Renal cortex interstitium (tissue), 11 donors: Measurements from ENCODE around the gene LRMDA. TPM values are rescaled to one million over a fixed set of nuclear protein-coding genes. Genes with fewer than 3 reads are reported as not detected.

Experiments used
- DNase-seq, 11 donors: peaks; one replicate each; pipeline ENCODE4 v3.0.0-alpha.2; 2013; ENCODE audit warnings: low read depth in 9 of 11, low spot score in 4 of 11; ENCODE audit errors: extremely low read depth in 1 of 11
- polyA plus RNA-seq, 3 donors: library from polyadenylated mRNA; unstranded; fragments of 120-200 nt; gene quantifications; one replicate each; pipeline ENCODE4 v1.2.1, GENCODE V29; 2013; ENCODE audit not compliant: insufficient read length in 3 of 3

Gene LRMDA
- polyA plus RNA-seq, 3 donors: 17.1 to 22.3 (median 21.0) TPM

GRCh38 chr10:75638752-75639151 is 207.3 kb downstream of the LRMDA start:
- DNase-seq: no peak

GRCh38 chr10:75639736-75640135 is 208.3 kb downstream of the LRMDA start:
- no peak for DNase-seq

- no peak for DNase-seq
These were observed 209.0 kb downstream of the LRMDA start for GRCh38 chr10:75640381-75640780.

GRCh38 chr10:75640803-75641202 is 209.4 kb downstream of the LRMDA start:
- no peak for DNase-seq

GRCh38 chr10:75643405-75643804 is 212.0 kb downstream of the LRMDA start:
- DNase-seq: no peak

GRCh38 chr10:75643944-75644692 is 212.7 kb downstream of the LRMDA start:
- no peak for DNase-seq

GRCh38 chr10:75645704-75646103 is 214.3 kb downstream of the LRMDA start:
- no peak for DNase-seq

- no peak for DNase-seq
These were observed 214.9 kb downstream of the LRMDA start for GRCh38 chr10:75646218-75646915.

GRCh38 chr10:75646916-75647315 is 215.5 kb downstream of the LRMDA start:
- DNase-seq: no peak

GRCh38 chr10:75647675-75648074 is 216.3 kb downstream of the LRMDA start:
- no peak for DNase-seq

- no peak for DNase-seq
These were observed 216.9 kb downstream of the LRMDA start for GRCh38 chr10:75648351-75648750.

- no peak for DNase-seq
These were observed 217.4 kb downstream of the LRMDA start for GRCh38 chr10:75648854-75649253.

- DNase-seq: no peak
These were observed 218.0 kb downstream of the LRMDA start for GRCh38 chr10:75649466-75649865.

- no peak for DNase-seq
These were observed 219.2 kb downstream of the LRMDA start for GRCh38 chr10:75650648-75651047.

GRCh38 chr10:75651417-75651816 is 220.0 kb downstream of the LRMDA start:
- DNase-seq: no peak

GRCh38 chr10:75652146-75652740 is 220.8 kb downstream of the LRMDA start:
- no peak for DNase-seq

GRCh38 chr10:75653761-75654160 is 222.3 kb downstream of the LRMDA start:
- no peak for DNase-seq

- DNase-seq: no peak
These were observed 222.8 kb downstream of the LRMDA start for GRCh38 chr10:75654171-75654771.

GRCh38 chr10:75654772-75655171 is 223.3 kb downstream of the LRMDA start:
- DNase-seq: no peak
